CD4-positive, CD25-positive, alpha-beta regulatory T cell (primary cell): Measurements from ENCODE around the gene PIK3R2. TPM values are rescaled to one million over a fixed set of nuclear protein-coding genes. Genes with fewer than 3 reads are reported as not detected.

ENCODE experiments used
- ATAC-seq, 2 donors: fragments of 150-1000 bp; cut with Tn5 transposase; one replicate each; pipeline ENCODE4 v1.10.0; 2021; ENCODE audit warnings: low read depth in 2 of 2, moderate number of reproducible peaks in 2 of 2, moderate library complexity in 1 of 2
- DNase-seq, 3 donors: peaks; one replicate each; pipeline versions ENCODE4 v3.0.0 to v3.0.0-alpha.2; 2012 to 2022; ENCODE audit warnings: mixed read lengths in 1 of 3
- H3K27ac ChIP-seq: one replicate; pipeline ENCODE4 v1.7.0; 2013; ENCODE audit warnings: mild to moderate bottlenecking, low read length; ENCODE audit not compliant: insufficient read depth, poor library complexity, severe bottlenecking
- H3K27me3 ChIP-seq: one replicate; pipeline ENCODE4 v1.7.0; 2013; ENCODE audit warnings: low read length; ENCODE audit not compliant: control insufficient read depth, insufficient read depth
- H3K36me3 ChIP-seq: one replicate; pipeline ENCODE4 v1.7.0; 2013; ENCODE audit warnings: mild to moderate bottlenecking, low read length, moderate library complexity; ENCODE audit not compliant: control insufficient read depth, insufficient read depth
- H3K4me1 ChIP-seq: 2 replicates; pipeline ENCODE4 v1.7.0; 2013; ENCODE audit warnings: mild to moderate bottlenecking, low read length; ENCODE audit not compliant: insufficient read depth, control insufficient read depth, poor library complexity, severe bottlenecking
- H3K4me3 ChIP-seq: one replicate; pipeline ENCODE4 v1.7.0; 2013; ENCODE audit warnings: low read depth, mild to moderate bottlenecking, low read length, moderate library complexity
- H3K9me3 ChIP-seq, 2 experiments: 1 replicate in 1 of 2; 2 replicates in 1 of 2; pipeline ENCODE4 v1.7.0; 2013; ENCODE audit warnings: low read length in 2 of 2, mild to moderate bottlenecking in 1 of 2, moderate library complexity in 1 of 2; ENCODE audit not compliant: control insufficient read depth in 2 of 2
- H3K27ac Mint-ChIP-seq, 3 donors: one replicate each; pipeline ENCODE4 v1.8.0; 2020 to 2022; ENCODE audit warnings: mild to moderate bottlenecking in 3 of 3, mixed read lengths in 3 of 3, moderate library complexity in 2 of 3
- H3K27me3 Mint-ChIP-seq: one replicate; pipeline ENCODE4 v1.8.0; 2022; ENCODE audit warnings: mild to moderate bottlenecking, mixed read lengths
- H3K36me3 Mint-ChIP-seq: one replicate; pipeline ENCODE4 v1.8.0; 2020; ENCODE audit warnings: mixed read lengths
- H3K4me1 Mint-ChIP-seq, 4 donors: one replicate each; pipeline ENCODE4 v1.8.0; 2020 to 2022; ENCODE audit warnings: mixed read lengths in 4 of 4, mild to moderate bottlenecking in 1 of 4
- H3K4me3 Mint-ChIP-seq, 4 donors: one replicate each; pipeline ENCODE4 v1.8.0; 2020 to 2022; ENCODE audit warnings: mild to moderate bottlenecking in 4 of 4, mixed read lengths in 4 of 4, moderate library complexity in 3 of 4
- H3K9me3 Mint-ChIP-seq, 7 donors: one replicate each; pipeline ENCODE4 v1.8.0; 2020 to 2022; ENCODE audit warnings: mixed read lengths in 7 of 7, mild to moderate bottlenecking in 3 of 7, moderate library complexity in 2 of 7
- polyA plus RNA-seq, 4 donors: library from polyadenylated mRNA; unstranded; fragments of 300-500 nt; fragmentation: Illumina TruSeq; gene quantifications; one replicate each; pipeline ENCODE4 v1.2.3, GENCODE V29; 2021
- total RNA-seq: library from RNA; stranded (reverse); gene quantifications from one replicate; pipeline ENCODE4 v1.2.3, GENCODE V29; 2022

PIK3R2 gene
- total and polyA plus RNA-seq, 5 donors from 2014 or later = 0.42 to 9.4 (median 3.2) TPM

DNA sequence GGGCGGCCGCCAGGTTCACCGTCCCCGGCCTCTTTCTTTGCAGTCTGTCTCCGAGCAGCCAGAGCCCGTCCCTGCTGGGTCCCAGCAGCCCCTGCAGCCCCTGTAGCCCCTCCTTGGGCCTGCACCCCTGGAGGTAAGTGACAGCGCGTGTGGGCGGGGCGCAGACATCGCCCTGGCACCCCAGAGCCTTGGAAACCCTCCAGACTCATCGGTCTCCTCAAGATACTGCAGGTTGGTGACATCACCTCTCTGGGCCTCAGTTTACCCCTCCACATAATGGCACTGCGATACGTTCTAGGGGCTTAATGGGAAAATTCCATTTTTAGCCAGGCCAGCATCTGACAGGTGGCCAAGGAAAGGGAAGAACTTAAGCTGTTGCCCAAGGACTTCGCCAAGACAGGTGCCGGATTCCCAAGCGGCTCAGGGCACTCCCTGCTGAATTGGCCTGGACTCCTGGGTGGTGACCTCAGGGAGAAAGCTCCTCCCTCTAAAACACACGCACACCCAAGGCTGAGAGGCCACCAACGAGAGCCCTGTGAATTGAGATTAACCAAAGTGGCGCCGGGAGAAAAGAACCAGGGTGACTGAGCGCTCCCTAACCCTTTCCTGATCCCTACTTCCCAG lies 42.2 kb upstream of the PIK3R2 start:
- Histone ChIP-seq H3K9me3 (no peaks in the 10 kb centered on the region), H3K27ac (no peak overlapping the region), H3K36me3 (no peaks in the 10 kb centered on the region), H3K4me1 (peaks cover 18% of the 10 kb centered on the region), H3K27me3 (no peaks in the 10 kb centered on the region), H3K4me3 (no peak overlapping the region)
- Mint-ChIP-seq H3K36me3 (peaks cover 3% of the 10 kb centered on the region), H3K27ac (no peak overlapping the region), H3K9me3 (no peaks in the 10 kb centered on the region), H3K27me3 (no peaks in the 10 kb centered on the region), H3K4me3 (peak overlapping the region; percentile 49 to 82 (median 70)), H3K4me1 (peaks cover 0 to 31% (median 16%) of the 10 kb centered on the region in 4 donors)
- DNase-seq (no peak), ATAC-seq (no peak)

DNA sequence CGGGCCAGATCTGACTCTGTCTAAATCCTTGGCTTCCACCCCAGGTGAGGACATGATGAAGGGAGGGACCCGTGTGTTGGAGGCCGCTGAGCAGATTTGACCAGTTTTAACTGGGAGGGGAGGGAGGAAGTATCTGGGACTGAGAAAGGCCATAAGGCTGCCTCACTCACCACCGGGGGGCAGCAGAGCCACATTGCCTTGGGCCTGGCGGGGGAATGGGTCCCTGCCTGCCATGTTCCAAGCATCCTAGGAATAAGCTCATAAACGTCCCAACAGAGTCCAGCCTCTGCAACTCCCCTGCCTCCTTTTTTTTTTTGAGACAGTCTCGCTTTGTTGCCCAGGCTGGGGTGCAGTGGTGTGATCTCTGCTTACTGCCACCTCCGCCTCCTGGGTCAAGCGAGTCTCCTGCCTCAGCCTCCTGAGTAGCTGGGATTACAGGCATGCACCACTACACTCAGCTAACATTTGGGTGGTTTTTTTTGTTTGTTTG lies 39.9 kb upstream of the PIK3R2 start:
- Mint-ChIP-seq H3K9me3 (no peaks in the 10 kb centered on the region), H3K36me3 (no peaks in the 10 kb centered on the region), H3K4me1 (peaks cover 0 to 36% (median 21%) of the 10 kb centered on the region in 4 donors), H3K27me3 (no peaks in the 10 kb centered on the region), H3K27ac (peak overlapping the region in 2 of 3 donors; percentile 55 to 67), H3K4me3 (peak overlapping the region in 3 of 4 donors; percentile 46 to 84 (median 71))
- Histone ChIP-seq H3K4me1 (peaks cover 26% of the 10 kb centered on the region), H3K9me3 (no peaks in the 10 kb centered on the region), H3K27me3 (no peaks in the 10 kb centered on the region), H3K27ac (no peak overlapping the region), H3K36me3 (no peaks in the 10 kb centered on the region), H3K4me3 (no peak overlapping the region)
- peak; percentile 54 to 73 (median 55) for DNase-seq
- peak in 1 of 2 donors; percentile 38 for ATAC-seq

DNA sequence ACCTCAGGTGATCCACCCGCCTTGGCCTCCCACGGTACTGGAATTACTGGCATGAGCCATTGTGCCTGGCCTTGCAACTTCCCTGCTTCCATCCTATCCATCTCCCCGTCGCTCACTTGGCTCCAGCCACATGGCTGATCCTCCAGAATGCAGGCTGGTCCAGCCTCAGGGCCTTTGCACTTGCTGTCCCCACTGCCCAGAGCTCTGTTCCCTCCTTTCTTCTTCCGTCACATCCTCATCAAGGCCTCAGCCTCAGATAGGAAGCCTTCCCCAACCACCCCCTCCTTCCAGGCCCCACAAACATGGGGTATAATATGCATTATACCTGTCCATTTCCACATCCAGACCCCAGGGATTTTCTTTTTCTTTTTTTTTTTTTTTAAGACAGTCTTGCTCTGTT lies 39.1 kb upstream of the PIK3R2 start:
- DNase-seq = no peak
- Histone ChIP-seq H3K4me1 (peaks cover 32% of the 10 kb centered on the region), H3K36me3 (no peaks in the 10 kb centered on the region), H3K4me3 (no peak overlapping the region), H3K9me3 (no peaks in the 10 kb centered on the region), H3K27me3 (no peaks in the 10 kb centered on the region), H3K27ac (no peak overlapping the region)
- no peaks in the 10 kb centered on the region for H3K36me3 Mint-ChIP-seq
- H3K27ac Mint-ChIP-seq = no peak overlapping the region
- H3K4me3 Mint-ChIP-seq = no peak overlapping the region
- ATAC-seq = no peak
- peaks cover 0 to 36% (median 18%) of the 10 kb centered on the region in 4 donors for H3K4me1 Mint-ChIP-seq
- H3K9me3 Mint-ChIP-seq = no peaks in the 10 kb centered on the region
- no peaks in the 10 kb centered on the region for H3K27me3 Mint-ChIP-seq

DNA sequence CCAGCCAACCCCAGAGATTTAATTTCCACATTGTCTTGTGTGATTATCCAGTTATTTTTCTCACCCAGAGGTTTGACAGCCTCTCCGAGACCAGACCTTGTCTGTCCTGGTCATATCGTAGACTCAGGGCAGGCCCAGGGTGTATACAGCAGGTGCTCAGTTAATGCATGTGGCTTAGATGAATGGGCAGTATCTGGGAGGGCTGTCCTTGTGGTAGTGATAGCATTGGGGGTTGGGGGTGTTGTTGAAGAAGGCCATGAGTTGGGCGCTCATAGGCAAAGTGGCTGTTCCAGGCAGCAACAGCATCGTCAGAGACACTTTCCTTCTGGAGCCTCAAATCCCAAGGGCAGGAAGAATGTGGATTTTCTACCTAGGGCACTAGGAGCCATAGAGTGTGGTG lies 38.5 kb upstream of the PIK3R2 start:
- no peaks in the 10 kb centered on the region for H3K27me3 Mint-ChIP-seq
- no peaks in the 10 kb centered on the region for H3K36me3 Mint-ChIP-seq
- no peak overlapping the region for H3K4me3 ChIP-seq
- H3K27ac Mint-ChIP-seq = no peak overlapping the region
- ATAC-seq (no peak), DNase-seq (no peak)
- no peaks in the 10 kb centered on the region for H3K9me3 ChIP-seq
- H3K27me3 ChIP-seq = no peaks in the 10 kb centered on the region
- peaks cover 0 to 36% (median 19%) of the 10 kb centered on the region in 4 donors for H3K4me1 Mint-ChIP-seq
- H3K4me3 Mint-ChIP-seq = no peak overlapping the region
- H3K9me3 Mint-ChIP-seq = no peaks in the 10 kb centered on the region
- H3K4me1 ChIP-seq = peaks cover 38% of the 10 kb centered on the region
- no peak overlapping the region for H3K27ac ChIP-seq
- no peaks in the 10 kb centered on the region for H3K36me3 ChIP-seq

DNA sequence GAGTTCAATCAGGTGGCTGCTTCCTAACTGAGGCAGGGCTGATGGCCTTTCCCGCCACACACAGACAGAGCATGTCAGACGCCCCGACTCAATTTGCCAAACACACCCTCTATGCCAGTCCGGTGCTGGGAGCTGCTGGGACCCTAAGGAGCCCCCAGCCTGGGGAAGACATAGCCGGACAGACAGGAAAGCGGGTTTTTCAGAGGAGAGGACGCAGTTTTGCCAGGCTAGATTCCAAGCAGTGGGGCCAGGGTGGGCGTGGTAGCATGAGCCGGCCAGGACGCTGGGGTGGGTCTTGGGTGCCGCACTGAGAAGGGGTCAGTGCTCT lies 35.6 kb upstream of the PIK3R2 start:
- no peaks in the 10 kb centered on the region for H3K27me3 Mint-ChIP-seq
- Histone ChIP-seq H3K9me3 (no peaks in the 10 kb centered on the region), H3K4me3 (peak overlapping the region; percentile 3), H3K27me3 (no peaks in the 10 kb centered on the region), H3K36me3 (peaks cover 8% of the 10 kb centered on the region), H3K4me1 (peaks cover 37% of the 10 kb centered on the region), H3K27ac (peak overlapping the region; percentile 85)
- DNase-seq (no peak), ATAC-seq (no peak)
- H3K4me1 Mint-ChIP-seq = peaks cover 0 to 44% (median 25%) of the 10 kb centered on the region in 4 donors
- H3K27ac Mint-ChIP-seq = peak overlapping the region; percentile 79 to 90 (median 81)
- H3K4me3 Mint-ChIP-seq = peak overlapping the region; percentile 77 to 95 (median 86)
- peaks cover 4% of the 10 kb centered on the region for H3K36me3 Mint-ChIP-seq
- H3K9me3 Mint-ChIP-seq = no peaks in the 10 kb centered on the region

DNA sequence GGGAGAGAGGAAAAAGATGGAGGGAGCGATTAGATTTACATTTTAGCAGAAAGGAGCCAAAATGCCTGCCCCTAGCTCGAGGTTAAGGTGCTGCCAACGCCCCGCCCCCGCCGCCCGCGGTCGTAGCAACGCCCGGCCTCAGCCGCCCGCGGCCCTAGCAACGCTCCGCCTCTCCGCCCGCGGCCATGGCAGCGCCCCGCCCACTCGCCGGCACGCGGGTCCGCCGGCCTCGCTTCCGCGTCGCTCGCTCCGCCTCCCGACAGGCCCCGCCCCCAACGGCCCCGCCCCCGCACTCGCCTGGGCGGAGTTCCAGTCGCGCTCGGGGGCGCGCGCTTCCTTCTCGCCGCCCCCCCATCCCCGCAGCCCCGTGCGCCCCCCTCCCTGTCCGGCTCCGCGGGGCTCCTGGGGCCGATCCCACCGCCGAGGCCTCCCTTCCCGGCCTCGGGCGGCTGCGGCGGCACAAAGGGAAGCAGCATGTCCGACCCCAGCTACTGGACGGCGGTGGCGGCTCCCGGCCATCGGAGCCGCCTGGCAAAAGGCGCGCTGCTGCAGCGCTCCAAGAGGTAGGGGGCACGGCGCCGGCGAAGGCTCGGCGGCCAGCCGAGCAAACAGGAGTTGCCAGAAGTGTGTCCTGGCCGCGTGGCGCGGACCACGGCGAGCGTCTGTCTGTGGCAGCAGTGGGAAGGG lies 35.1 kb upstream of the PIK3R2 start:
- H3K9me3 Mint-ChIP-seq = no peaks in the 10 kb centered on the region

DNA sequence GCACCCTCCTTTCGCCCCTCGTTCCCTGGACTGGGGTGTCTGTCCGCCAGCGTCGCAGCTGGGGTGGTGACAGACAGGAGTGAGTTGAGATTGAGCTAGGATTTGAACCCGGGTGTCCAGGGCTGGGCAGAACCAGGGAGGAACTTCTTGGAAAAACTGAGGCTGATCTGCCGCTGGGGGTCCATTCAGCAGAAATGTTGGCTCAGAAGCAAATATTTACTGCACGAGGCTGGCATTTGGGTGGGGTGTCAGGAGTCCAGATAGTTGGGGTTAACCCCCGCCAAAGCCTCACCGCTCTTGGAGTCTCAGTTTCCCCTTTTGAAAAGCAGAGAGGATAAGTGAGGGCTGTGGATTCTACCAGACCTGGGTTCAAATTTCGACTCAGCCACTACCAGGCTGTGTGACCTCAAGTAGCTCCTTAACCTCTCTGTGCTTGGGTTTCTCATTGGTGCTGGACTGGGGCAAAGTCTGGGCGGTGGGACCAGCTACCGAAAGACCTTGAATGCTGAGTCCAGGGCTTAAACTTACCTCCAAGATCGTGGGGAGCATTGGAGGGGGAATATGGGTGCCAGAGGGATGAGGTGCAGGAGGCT lies 34.4 kb upstream of the PIK3R2 start:
- ATAC-seq = no peak
- Mint-ChIP-seq H3K9me3 (no peaks in the 10 kb centered on the region), H3K4me1 (peaks cover 0 to 37% (median 21%) of the 10 kb centered on the region in 4 donors), H3K36me3 (peaks cover 6% of the 10 kb centered on the region), H3K27me3 (no peaks in the 10 kb centered on the region), H3K4me3 (peak overlapping the region; percentile 93 to 98 (median 94)), H3K27ac (peak overlapping the region; percentile 92 to 99 (median 98))
- Histone ChIP-seq H3K27ac (peak overlapping the region; percentile 85), H3K9me3 (no peaks in the 10 kb centered on the region), H3K36me3 (peaks cover 20% of the 10 kb centered on the region), H3K4me1 (peaks cover 32% of the 10 kb centered on the region), H3K4me3 (peak overlapping the region; percentile 88), H3K27me3 (no peaks in the 10 kb centered on the region)
- DNase-seq = no peak

More for the DNA sequence above, 35.1 kb upstream of the PIK3R2 start:
- peak; percentile 92 to 97 (median 93) for DNase-seq
- H3K9me3 ChIP-seq = no peaks in the 10 kb centered on the region
- H3K36me3 ChIP-seq = peaks cover 13% of the 10 kb centered on the region
- peaks cover 0 to 39% (median 22%) of the 10 kb centered on the region in 4 donors for H3K4me1 Mint-ChIP-seq
- no peaks in the 10 kb centered on the region for H3K27me3 Mint-ChIP-seq
- H3K4me1 ChIP-seq = peaks cover 34% of the 10 kb centered on the region
- peak; percentile 76 to 83 for ATAC-seq
- peak overlapping the region; percentile 85 for H3K27ac ChIP-seq
- no peaks in the 10 kb centered on the region for H3K27me3 ChIP-seq
- peaks cover 4% of the 10 kb centered on the region for H3K36me3 Mint-ChIP-seq
- H3K27ac Mint-ChIP-seq = peak overlapping the region; percentile 92 to 99 (median 98)
- peak overlapping the region; percentile 93 to 98 (median 94) for H3K4me3 Mint-ChIP-seq
- peak overlapping the region; percentile 88 for H3K4me3 ChIP-seq
